B cell (primary cell): ENCODE data around the gene CDH16. TPM values are rescaled to one million over a fixed set of nuclear protein-coding genes. Genes with fewer than 3 reads are reported as not detected.
A peak's percentile ranks its signal among the peaks of the same experiment; 100 is the strongest.

ENCODE experiments used
- ATAC-seq: fragments of 200-7000 bp; cut with Tn5 transposase; one replicate; pipeline ENCODE4 v1.10.0; 2021; ENCODE audit warnings: low read depth, mild to moderate bottlenecking, moderate number of reproducible peaks, moderate library complexity
- CTCF ChIA-PET: fragments of 350-600 bp; sonication (Branson Sonifier 250); formaldehyde crosslinking; loops from one replicate; lab custom pipeline; 2021; ENCODE audit warnings: antibody characterized with exemption, inconsistent platforms; lab: Charles Lee
- POLR2A ChIA-PET: fragments of 350-600 bp; sonication (Branson Sonifier 250); formaldehyde crosslinking; loops from one replicate; lab custom pipeline; 2021; ENCODE audit warnings: antibody characterized with exemption; lab: Charles Lee
- DNase-seq: peaks from one replicate; pipeline ENCODE4 v3.0.0; 2013
- H2AFZ ChIP-seq: 2 replicates; pipeline ENCODE4 v1.6.1; 2012; ENCODE audit warnings: mild to moderate bottlenecking, low read depth, low read length; ENCODE audit not compliant: insufficient read depth, poor library complexity, severe bottlenecking
- H3K27ac ChIP-seq, 2 donors: 1 replicate in 1 of 2; 2 replicates in 1 of 2; pipeline ENCODE4 v1.5.1; 2012 to 2013; ENCODE audit warnings: low read length in 2 of 2, mild to moderate bottlenecking in 2 of 2, moderate library complexity in 1 of 2
- H3K27me3 ChIP-seq, 4 experiments: fragments of 200-600 bp in 1 of 4; sonication (generic) in 1 of 4; replicated peaks in 1 of 4; 1 replicate in 2 of 4; 2 replicates in 2 of 4; pipeline versions ENCODE4 v1.6.1 to v1.7.0; 2013 to 2016; ENCODE audit warnings: low read length in 3 of 4, mild to moderate bottlenecking in 2 of 4, mixed read lengths in 1 of 4, moderate library complexity in 1 of 4; ENCODE audit not compliant: insufficient read depth in 4 of 4, control insufficient read depth in 3 of 4; ENCODE audit errors: control extremely low read depth in 1 of 4
- H3K36me3 ChIP-seq, 2 experiments: replicated peaks in 1 of 2; 1 replicate in 1 of 2; 2 replicates in 1 of 2; pipeline versions ENCODE4 v1.6.1 to v1.7.1; 2013; ENCODE audit warnings: low read length in 1 of 2; ENCODE audit not compliant: insufficient read depth in 2 of 2, control insufficient read depth in 1 of 2; ENCODE audit errors: control extremely low read depth in 1 of 2, extremely low read depth in 1 of 2
- H3K4me1 ChIP-seq, 2 donors: fragments of 200-600 bp in 1 of 2; sonication (generic) in 1 of 2; 1 replicate in 1 of 2; 2 replicates in 1 of 2; pipeline versions ENCODE4 v1.5.1 to v1.6.1; 2013 to 2017; ENCODE audit warnings: low read length in 2 of 2; ENCODE audit not compliant: control insufficient read depth in 2 of 2, insufficient read depth in 2 of 2
- H3K4me2 ChIP-seq: replicated peaks from 2 replicates; pipeline ENCODE3; 2012; ENCODE audit warnings: mild to moderate bottlenecking, low read depth, low read length; ENCODE audit not compliant: poor library complexity, severe bottlenecking
- H3K4me3 ChIP-seq, 5 experiments: fragments of 200-600 bp in 1 of 5; sonication (generic) in 1 of 5; 1 replicate in 3 of 5; 2 replicates in 2 of 5; pipeline versions ENCODE4 v1.5.1 to v1.7.0; 2011 to 2016; ENCODE audit warnings: low read length in 4 of 5, mild to moderate bottlenecking in 4 of 5, low read depth in 2 of 5, control low read depth in 1 of 5, moderate library complexity in 1 of 5; ENCODE audit not compliant: insufficient read depth in 1 of 5; ENCODE audit errors: control extremely low read depth in 1 of 5, extremely low read depth in 1 of 5
- H3K79me2 ChIP-seq: fragments of 200-600 bp; sonication (generic); one replicate; pipeline ENCODE4 v1.6.0; 2016; ENCODE audit warnings: low read length; ENCODE audit not compliant: control insufficient read depth, insufficient read depth
- H3K9ac ChIP-seq: fragments of 200-600 bp; sonication (generic); 2 replicates; pipeline ENCODE4 v1.6.1; 2017; ENCODE audit warnings: mild to moderate bottlenecking, low read length, moderate library complexity
- H3K9me3 ChIP-seq, 3 donors: one replicate each; pipeline versions ENCODE4 v1.6.1 to v1.7.1; 2013; ENCODE audit warnings: low read length in 2 of 3; ENCODE audit not compliant: control insufficient read depth in 2 of 3, insufficient read depth in 1 of 3; ENCODE audit errors: control extremely low read depth in 1 of 3
- H4K20me1 ChIP-seq: 2 replicates; pipeline ENCODE4 v1.6.0; 2012; ENCODE audit warnings: mild to moderate bottlenecking, low read length; ENCODE audit not compliant: insufficient read depth, control insufficient read depth, poor library complexity, severe bottlenecking
- H3K27ac Mint-ChIP-seq: one replicate; pipeline ENCODE4 v1.8.0; 2021; ENCODE audit warnings: mixed read lengths
- H3K27me3 Mint-ChIP-seq: one replicate; pipeline ENCODE4 v1.8.0; 2021; ENCODE audit warnings: mixed read lengths
- H3K4me1 Mint-ChIP-seq: one replicate; pipeline ENCODE4 v1.8.0; 2021; ENCODE audit warnings: mixed read lengths
- H3K4me3 Mint-ChIP-seq: one replicate; pipeline ENCODE4 v1.8.0; 2021; ENCODE audit warnings: mixed read lengths
- H3K9me3 Mint-ChIP-seq: one replicate; pipeline ENCODE4 v1.8.0; 2022; ENCODE audit warnings: mixed read lengths; ENCODE audit not compliant: insufficient read depth
- EZH2 ChIP-seq: IDR thresholded peaks from 2 replicates; pipeline ENCODE4 v1.6.1; 2012; ENCODE audit warnings: borderline replicate concordance, low read depth, mild to moderate bottlenecking, moderate library complexity, low read length; ENCODE audit not compliant: insufficient read depth, poor library complexity, severe bottlenecking
- WGBS: methylation state at CpG from one replicate; pipeline ENCODE4 v1.1.5; 2013; ENCODE audit warnings: missing lambda C conversion rate; ENCODE audit not compliant: insufficient coverage; 5-methylcytosine and 5-hydroxymethylcytosine counted together
- intact Hi-C: fragments of 100-400 bp; cut with micrococcal nuclease; formaldehyde crosslinking; loops from one replicate; pipeline ENCODE4 v1.10.0; 2022
- polyA plus RNA-seq: library from polyadenylated mRNA; depleted of rRNA; stranded (reverse); fragments of >200 nt; gene quantifications from 2 replicates; pipeline ENCODE4 v1.2.3, GENCODE V29; 2012
- total RNA-seq, 2 donors: library from RNA; stranded (reverse); fragments of 120-200 nt in 1 of 2; gene quantifications; 1 replicate in 1 of 2; 2 replicates in 1 of 2; pipeline versions ENCODE4 v1.2.3 to v1.2.4, GENCODE V29; 2013 to 2022
- TF ChIP-seq, protein P1 (sequence below): fragments of 200-600 bp; IDR thresholded peaks from one replicate; pipeline ENCODE4 v1.8.0; 2022; ENCODE audit warnings: antibody characterized with exemption, mild to moderate bottlenecking

The CDH16 gene
- total and polyA plus RNA-seq, 2 donors (not counting 1 experiment from before 2014, with no cell fraction given), result not detected

DNA sequence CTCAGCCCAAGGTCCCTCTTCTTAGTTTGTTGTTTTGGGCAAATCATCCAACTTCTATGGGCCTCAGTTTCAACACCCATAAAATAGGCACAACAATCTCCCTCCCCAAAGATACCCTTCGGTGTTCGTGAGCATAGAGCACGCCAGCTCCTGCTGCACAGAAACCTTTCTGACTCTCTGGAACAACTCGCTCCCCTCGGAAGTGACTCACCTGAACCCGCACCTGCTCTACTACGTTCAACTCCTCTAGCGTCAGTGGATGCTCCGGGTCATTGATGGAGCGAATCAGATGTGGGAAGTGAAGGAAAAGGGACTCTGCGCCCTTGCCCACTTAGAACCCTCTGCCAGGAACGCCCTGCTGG is 15.1 kb upstream of the CDH16 start:
- no peak for DNase-seq
- no peaks in the 10 kb centered on the region for H3K27me3 ChIP-seq
- H3K4me1 ChIP-seq, result peaks cover 24 to 33% of the 10 kb centered on the region in 2 donors
- WGBS, result 5% methylated on average over 4 of the region's 12 CpGs
- peaks cover 26% of the 10 kb centered on the region for H3K79me2 ChIP-seq
- Mint-ChIP-seq H3K27me3 (no peaks in the 10 kb centered on the region), H3K4me3 (peak overlapping the region; percentile 99), H3K4me1 (peaks cover 54% of the 10 kb centered on the region), H3K9me3 (no peaks in the 10 kb centered on the region), H3K27ac (peak overlapping the region; percentile 98)
- H3K9ac ChIP-seq, result peak overlapping the region; percentile 95
- ChIA-PET CTCF (interaction anchor here (1.0 to 1.2 kb wide), 2 partner anchors 11 to 23 kb away, joined by 3 read pairs; no protein-coding TSS in a partner anchor), POLR2A (interaction anchor here (0.6 to 0.7 kb wide), 2 partner anchors 40 to 292 kb away, joined by 3 read pairs; no protein-coding TSS in a partner anchor)
- TF ChIP-seq EZH2, result no peak
- TF ChIP-seq, protein P1, sequence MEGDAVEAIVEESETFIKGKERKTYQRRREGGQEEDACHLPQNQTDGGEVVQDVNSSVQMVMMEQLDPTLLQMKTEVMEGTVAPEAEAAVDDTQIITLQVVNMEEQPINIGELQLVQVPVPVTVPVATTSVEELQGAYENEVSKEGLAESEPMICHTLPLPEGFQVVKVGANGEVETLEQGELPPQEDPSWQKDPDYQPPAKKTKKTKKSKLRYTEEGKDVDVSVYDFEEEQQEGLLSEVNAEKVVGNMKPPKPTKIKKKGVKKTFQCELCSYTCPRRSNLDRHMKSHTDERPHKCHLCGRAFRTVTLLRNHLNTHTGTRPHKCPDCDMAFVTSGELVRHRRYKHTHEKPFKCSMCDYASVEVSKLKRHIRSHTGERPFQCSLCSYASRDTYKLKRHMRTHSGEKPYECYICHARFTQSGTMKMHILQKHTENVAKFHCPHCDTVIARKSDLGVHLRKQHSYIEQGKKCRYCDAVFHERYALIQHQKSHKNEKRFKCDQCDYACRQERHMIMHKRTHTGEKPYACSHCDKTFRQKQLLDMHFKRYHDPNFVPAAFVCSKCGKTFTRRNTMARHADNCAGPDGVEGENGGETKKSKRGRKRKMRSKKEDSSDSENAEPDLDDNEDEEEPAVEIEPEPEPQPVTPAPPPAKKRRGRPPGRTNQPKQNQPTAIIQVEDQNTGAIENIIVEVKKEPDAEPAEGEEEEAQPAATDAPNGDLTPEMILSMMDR, result no peak
- peak overlapping the region; percentile 86 to 92 for H3K27ac ChIP-seq
- H3K9me3 ChIP-seq, result no peaks in the 10 kb centered on the region
- peak overlapping the region; percentile 89 to 94 (median 92) for H3K4me3 ChIP-seq
- H3K4me2 ChIP-seq, result peak overlapping the region; percentile 88
- H3K36me3 ChIP-seq, result peaks cover 0 to 10% of the 10 kb centered on the region in 2 experiments
- intact Hi-C loops, result loop anchor here (1.0 to 5.0 kb wide), 2 partner anchors 14 to 51 kb away; partner anchors contain the start of gene PDP2
- peaks cover 14% of the 10 kb centered on the region for H4K20me1 ChIP-seq
- ATAC-seq, result no peak
- peak overlapping the region; percentile 96 for H2AFZ ChIP-seq

DNA sequence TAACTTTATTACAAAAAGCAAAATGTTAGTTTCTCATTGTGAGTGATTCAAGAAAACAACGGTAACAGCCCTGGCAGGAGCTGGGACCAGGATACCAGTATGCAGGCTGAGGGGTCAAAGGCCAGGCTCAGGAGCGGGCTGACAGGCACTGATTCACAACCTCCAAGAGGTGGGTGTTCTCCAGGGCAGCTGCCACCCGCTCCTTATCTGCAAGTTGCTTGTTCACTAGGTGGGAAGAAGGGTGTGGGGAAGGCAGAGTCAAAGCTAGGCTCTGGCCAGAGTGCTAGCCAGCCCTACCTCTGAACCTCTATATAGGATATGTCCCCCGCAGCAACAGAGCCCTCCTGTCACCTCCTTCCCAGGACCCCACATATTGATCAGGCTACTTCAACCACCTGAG is 13.4 kb upstream of the CDH16 start:
- Histone ChIP-seq H3K4me3 (no peak overlapping the region), H3K4me1 (peaks cover 24 to 33% of the 10 kb centered on the region in 2 donors), H3K36me3 (peaks cover 0 to 12% of the 10 kb centered on the region in 2 experiments), H3K9ac (no peak overlapping the region), H3K9me3 (no peaks in the 10 kb centered on the region), H3K4me2 (no peak overlapping the region), H3K79me2 (peaks cover 26% of the 10 kb centered on the region), H2AFZ (no peak overlapping the region), H4K20me1 (peaks cover 10% of the 10 kb centered on the region), H3K27me3 (peaks cover 0 to 1% (median 0%) of the 10 kb centered on the region in 4 experiments), H3K27ac (no peak overlapping the region)
- Mint-ChIP-seq H3K4me1 (peaks cover 50% of the 10 kb centered on the region), H3K27ac (peak overlapping the region; percentile 50), H3K9me3 (no peaks in the 10 kb centered on the region), H3K4me3 (peak overlapping the region; percentile 99), H3K27me3 (no peaks in the 10 kb centered on the region)
- POLR2A ChIA-PET, result no interaction called here
- no peak for ATAC-seq
- DNase-seq, result no peak
- WGBS, result 100% methylated on average over 3 of the region's 4 CpGs
- intact Hi-C loops, result loop anchor here (5.0 kb wide), 1 partner anchor 50 kb away; the partner anchor contains the start of gene PDP2
- TF ChIP-seq EZH2, result no peak
- TF ChIP-seq, protein P1, result no peak
- CTCF ChIA-PET, result no interaction called here
